OCI-LY3 (cell line): ENCODE data around the gene ARHGAP25.
A peak's percentile ranks its signal among the peaks of the same experiment; 100 is the strongest.

ENCODE experiments used
- H2AFZ ChIP-seq: fragments of 200-600, 300-600 bp; shearing (Covaris generic); 2 replicates; pipeline ENCODE4 v1.6.0; 2014; ENCODE audit warnings: antibody characterized with exemption, low read depth, low read length
- H3K27ac ChIP-seq: fragments of 200-600, 300-600 bp; sonication (generic); 2 replicates; pipeline ENCODE4 v1.5.1; 2014; ENCODE audit warnings: mild to moderate bottlenecking, low read length, moderate library complexity, mixed read lengths
- H3K27me3 ChIP-seq: fragments of 200-600, 300-600 bp; sonication (generic); 2 replicates; pipeline ENCODE4 v1.6.1; 2014; ENCODE audit warnings: low read depth, low read length, mixed read lengths
- H3K36me3 ChIP-seq: fragments of 200-600, 300-600 bp; sonication (generic); replicated peaks from 2 replicates; pipeline ENCODE3; 2014; ENCODE audit warnings: low read depth, low read length, mixed read lengths
- H3K4me1 ChIP-seq: fragments of 300-600, 200-600 bp; sonication (generic); 2 replicates; pipeline ENCODE4 v1.6.1; 2014; ENCODE audit warnings: low read length, mixed read lengths
- H3K4me2 ChIP-seq: fragments of 200-600, 300-600 bp; sonication (generic); 2 replicates; pipeline ENCODE4 v1.6.1; 2014; ENCODE audit warnings: low read length, mixed read lengths
- H3K4me3 ChIP-seq: fragments of 300-600, 200-600 bp; sonication (generic); 2 replicates; pipeline ENCODE4 v1.5.1; 2014; ENCODE audit warnings: antibody characterized with exemption, mild to moderate bottlenecking, low read length, moderate library complexity
- H3K79me2 ChIP-seq: fragments of 300-600, 200-600 bp; shearing (Covaris generic); 2 replicates; pipeline ENCODE4 v1.6.1; 2014; ENCODE audit warnings: mild to moderate bottlenecking, low read length, mixed read lengths
- H3K9ac ChIP-seq: fragments of 300-600, 200-600 bp; shearing (Covaris generic); 2 replicates; pipeline ENCODE4 v1.6.0; 2014; ENCODE audit warnings: mild to moderate bottlenecking, low read length, moderate library complexity
- H3K9me3 ChIP-seq: fragments of 200-600, 300-600 bp; shearing (Covaris generic); 2 replicates; pipeline ENCODE4 v1.6.1; 2014; ENCODE audit warnings: low read length, mixed read lengths; ENCODE audit not compliant: insufficient read depth
- H4K20me1 ChIP-seq: fragments of 200-600, 300-600 bp; sonication (generic); 2 replicates; pipeline ENCODE4 v1.6.1; 2016; ENCODE audit warnings: low read length, mixed read lengths; ENCODE audit not compliant: insufficient read depth
- CTCF ChIP-seq: fragments of 200-600, 300-600 bp; sonication (generic); IDR thresholded peaks from 2 replicates; pipeline ENCODE4 v1.5.1; 2014; ENCODE audit warnings: antibody characterized with exemption, low read length, low read depth
- EZH2phosphoT487 ChIP-seq: fragments of 200-600 bp; shearing (Covaris generic); IDR thresholded peaks from 2 replicates; pipeline ENCODE4 v1.6.1; 2018; ENCODE audit warnings: antibody characterized with exemption, mixed run types, low read depth

ARHGAP25 gene

GRCh38 chr2:68861330-68861729 is 126.7 kb downstream of the ARHGAP25 start:
- no peak overlapping the region for H3K9ac ChIP-seq
- no peaks in the 10 kb centered on the region for H3K27me3 ChIP-seq
- no peaks in the 10 kb centered on the region for H3K79me2 ChIP-seq
- TF ChIP-seq CTCF (no peak), EZH2phosphoT487 (no peak)
- H2AFZ ChIP-seq = no peak overlapping the region
- H3K4me2 ChIP-seq = peak overlapping the region; percentile 36
- H3K4me3 ChIP-seq = no peak overlapping the region
- H4K20me1 ChIP-seq = no peaks in the 10 kb centered on the region
- H3K27ac ChIP-seq = no peak overlapping the region
- no peaks in the 10 kb centered on the region for H3K36me3 ChIP-seq
- H3K4me1 ChIP-seq = peaks cover 58% of the 10 kb centered on the region
- H3K9me3 ChIP-seq = no peaks in the 10 kb centered on the region

GRCh38 chr2:68862889-68863288 is 128.3 kb downstream of the ARHGAP25 start:
- Histone ChIP-seq H3K4me2 (no peak overlapping the region), H3K27ac (no peak overlapping the region), H3K9me3 (no peaks in the 10 kb centered on the region), H2AFZ (no peak overlapping the region), H4K20me1 (no peaks in the 10 kb centered on the region), H3K4me3 (no peak overlapping the region), H3K27me3 (no peaks in the 10 kb centered on the region), H3K36me3 (no peaks in the 10 kb centered on the region), H3K9ac (no peak overlapping the region), H3K4me1 (peaks cover 48% of the 10 kb centered on the region), H3K79me2 (no peaks in the 10 kb centered on the region)
- TF ChIP-seq EZH2phosphoT487 (no peak), CTCF (no peak)

GRCh38 chr2:68863996-68864395 is 129.4 kb downstream of the ARHGAP25 start:
- Histone ChIP-seq H3K9me3 (no peaks in the 10 kb centered on the region), H3K36me3 (no peaks in the 10 kb centered on the region), H3K27ac (no peak overlapping the region), H4K20me1 (no peaks in the 10 kb centered on the region), H3K27me3 (no peaks in the 10 kb centered on the region), H3K4me1 (peaks cover 37% of the 10 kb centered on the region), H3K4me2 (no peak overlapping the region), H3K9ac (no peak overlapping the region), H2AFZ (no peak overlapping the region), H3K79me2 (no peaks in the 10 kb centered on the region), H3K4me3 (no peak overlapping the region)
- TF ChIP-seq CTCF = no peak
- TF ChIP-seq EZH2phosphoT487 = no peak

GRCh38 chr2:68865108-68865507 is 130.5 kb downstream of the ARHGAP25 start:
- Histone ChIP-seq H3K4me3 (no peak overlapping the region), H3K79me2 (no peaks in the 10 kb centered on the region), H4K20me1 (no peaks in the 10 kb centered on the region), H3K27me3 (no peaks in the 10 kb centered on the region), H3K9me3 (no peaks in the 10 kb centered on the region), H2AFZ (no peak overlapping the region), H3K4me1 (peaks cover 26% of the 10 kb centered on the region), H3K9ac (no peak overlapping the region), H3K36me3 (no peaks in the 10 kb centered on the region), H3K4me2 (no peak overlapping the region), H3K27ac (no peak overlapping the region)
- TF ChIP-seq CTCF (no peak), EZH2phosphoT487 (no peak)
